NOMO-1 treated with DMSO at 0.1 percent for 48 hours (cell line): ENCODE data around the gene ETS2.

Experiments used
- DNase-seq: peaks from one replicate; lab custom pipeline; 2025; ENCODE audit not compliant: unreplicated experiment; lab: John Stamatoyannopoulos, UW

ETS2 gene

DNA sequence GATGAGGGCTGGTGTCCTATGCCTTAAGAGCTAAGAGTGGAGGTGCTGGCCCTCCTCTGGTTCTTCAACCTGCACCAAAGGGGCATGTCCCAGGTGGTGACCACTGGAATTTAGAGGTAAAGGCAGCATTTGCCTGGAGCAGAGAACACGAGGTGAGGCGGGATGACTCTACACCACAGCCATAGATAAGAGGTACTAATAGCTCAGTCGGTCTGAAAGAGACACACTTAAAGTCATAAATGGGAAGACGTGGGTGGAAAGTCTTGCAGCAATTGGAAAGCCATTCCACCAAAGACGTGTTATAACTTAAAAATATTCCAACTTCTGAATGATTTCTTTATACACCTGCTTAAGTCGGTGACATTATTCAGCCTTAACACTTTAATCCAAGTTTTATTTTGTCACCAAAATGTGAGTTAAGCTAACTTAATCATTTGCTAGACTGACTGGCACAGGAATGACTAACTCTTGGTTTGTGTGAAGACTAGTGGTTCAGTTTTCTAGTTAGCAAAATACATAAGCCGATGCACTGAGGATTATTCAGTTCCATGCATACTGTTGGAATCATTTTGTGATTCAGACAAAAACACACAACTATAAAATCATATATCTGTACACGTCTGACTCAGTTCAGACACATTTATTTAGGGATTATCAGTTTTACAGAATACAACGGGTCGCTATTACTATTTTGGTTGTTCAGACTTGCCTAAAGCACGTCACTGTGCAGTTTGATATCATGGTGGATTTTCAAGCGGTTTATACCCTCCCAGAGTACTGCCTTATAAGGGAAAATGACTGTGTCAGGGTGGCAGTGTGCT, 4.6 kb upstream of the ETS2 start:
- DNase-seq: no peak

DNA sequence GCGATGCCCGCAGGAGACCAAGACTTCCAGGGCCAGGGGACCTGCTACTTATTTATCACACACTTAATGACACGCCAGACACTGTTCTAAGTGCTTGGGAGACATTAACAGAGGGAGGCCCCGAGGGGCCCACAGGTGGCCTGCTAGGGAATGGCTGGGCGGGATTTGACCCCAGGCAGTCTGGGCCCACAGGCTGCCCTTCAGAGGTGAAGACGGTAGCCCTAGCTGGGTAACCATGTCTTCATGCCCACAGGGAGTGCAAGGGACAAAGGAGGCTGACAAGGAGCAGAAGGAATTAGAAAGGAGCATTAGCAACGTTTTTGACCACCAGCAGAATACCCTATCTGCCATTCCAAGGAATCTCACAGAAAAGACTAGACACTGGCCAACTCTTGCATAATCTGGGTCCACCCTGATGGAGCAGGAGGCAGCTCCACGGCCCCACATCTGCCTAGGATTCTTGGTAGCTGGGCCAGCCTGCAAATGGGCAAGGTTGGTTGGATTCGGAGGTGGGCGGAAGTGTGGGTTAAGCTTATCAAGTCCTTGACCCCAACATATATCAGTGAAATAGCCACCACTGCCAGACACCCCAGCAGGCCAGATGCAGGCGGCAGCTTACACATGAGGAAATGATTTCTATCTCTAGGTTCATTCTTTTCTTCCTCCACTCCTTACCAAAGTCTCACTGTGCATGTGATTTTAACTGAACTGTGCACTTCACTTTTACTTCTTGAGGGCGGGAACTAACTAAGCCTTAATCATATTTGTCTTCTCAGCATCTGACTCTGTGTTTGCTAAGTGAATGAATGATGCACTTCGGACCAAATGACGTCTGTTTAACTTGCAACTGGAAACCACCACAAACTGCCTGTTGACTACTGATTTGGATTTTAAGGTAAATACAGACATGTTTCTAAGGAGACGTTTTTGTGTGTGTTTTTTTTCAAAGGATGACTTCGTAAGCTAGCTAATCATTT, 3.4 kb upstream of the ETS2 start:
- no peak for DNase-seq

DNA sequence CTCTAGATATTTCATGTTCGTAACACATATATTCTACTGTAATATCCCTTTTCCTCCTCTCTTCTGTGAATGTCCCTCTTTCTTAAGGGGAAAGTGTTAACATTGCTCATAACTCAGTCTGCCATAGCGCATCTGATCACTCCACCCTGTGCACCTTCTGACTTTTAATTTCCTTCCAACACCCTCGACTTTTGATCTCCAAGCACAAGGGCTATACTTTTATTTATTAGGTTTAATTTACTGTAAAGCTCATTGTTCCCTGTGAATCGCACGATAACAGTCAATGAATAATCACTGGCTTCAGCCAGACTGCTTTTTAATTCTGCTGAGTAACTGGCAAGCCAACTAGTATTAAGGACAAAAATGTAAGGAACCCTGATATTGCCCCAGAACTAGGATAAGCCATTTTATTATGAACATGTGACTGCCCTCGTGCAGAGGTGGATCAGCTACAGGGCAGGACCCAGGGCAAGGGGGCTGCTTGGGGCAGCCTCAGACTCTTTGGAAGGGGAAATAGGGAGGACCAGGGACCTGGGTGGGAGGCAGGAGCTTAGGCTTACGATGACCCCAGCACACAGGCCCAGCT, 2.6 kb upstream of the ETS2 start:
- DNase-seq: no peak

- peak; percentile 46 for DNase-seq
These were observed 1.5 kb upstream of the ETS2 start for GRCh38 chr21:38804030-38804788.

DNA sequence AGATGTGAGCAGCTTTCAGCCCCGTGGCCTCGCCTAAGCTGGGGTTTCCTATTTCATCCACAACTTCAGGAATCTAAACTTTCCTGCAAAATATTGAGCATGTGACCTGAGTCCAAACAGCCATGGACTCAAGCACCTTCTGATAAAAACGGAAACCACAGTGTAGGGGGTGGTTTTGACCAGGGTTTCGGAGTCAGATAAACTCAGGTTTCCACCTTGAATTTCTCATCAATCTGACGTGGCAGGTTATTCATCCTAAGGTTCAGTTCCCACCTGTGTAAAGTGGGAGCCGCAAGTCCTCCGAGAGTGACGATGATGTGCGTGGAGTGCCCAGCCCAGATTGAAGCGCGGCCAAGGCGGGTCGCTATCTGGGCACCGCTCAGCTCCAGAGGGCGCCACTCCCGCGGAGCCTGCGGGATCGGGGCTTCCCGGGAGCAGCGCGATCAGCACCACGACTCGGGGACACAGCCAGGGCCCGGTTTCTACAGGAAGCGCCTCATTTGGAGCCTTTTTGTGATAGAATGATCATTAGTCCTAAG, 871 bp upstream of the ETS2 start:
- peak; percentile 47 for DNase-seq

- peak; percentile 28 for DNase-seq
These were observed 618 bp downstream of the ETS2 start for GRCh38 chr21:38806153-38806941.

GRCh38 chr21:38806942-38807284, 1.2 kb downstream of the ETS2 start:
- DNase-seq: no peak

DNA sequence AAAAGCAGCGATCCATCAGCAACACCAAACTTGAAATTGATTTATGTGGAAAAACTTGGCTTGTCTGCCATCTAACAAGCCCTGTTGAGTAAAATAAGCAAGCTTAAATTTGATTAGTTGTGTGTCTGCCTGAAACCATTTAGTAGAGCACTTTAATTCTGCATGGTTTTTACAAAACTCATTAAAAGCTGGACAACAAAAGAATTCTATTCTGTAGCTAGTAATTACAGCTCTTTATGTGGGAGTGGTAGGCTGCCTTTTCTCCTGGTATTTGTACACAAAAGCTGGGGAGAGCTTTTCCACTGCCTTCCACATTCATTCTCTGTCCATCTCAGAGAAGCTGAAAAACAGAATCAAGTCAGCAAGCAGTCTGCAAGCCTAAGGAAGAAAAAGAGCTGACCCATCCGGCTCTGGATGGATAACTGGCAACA, 1.7 kb downstream of the ETS2 start:
- no peak for DNase-seq

DNA sequence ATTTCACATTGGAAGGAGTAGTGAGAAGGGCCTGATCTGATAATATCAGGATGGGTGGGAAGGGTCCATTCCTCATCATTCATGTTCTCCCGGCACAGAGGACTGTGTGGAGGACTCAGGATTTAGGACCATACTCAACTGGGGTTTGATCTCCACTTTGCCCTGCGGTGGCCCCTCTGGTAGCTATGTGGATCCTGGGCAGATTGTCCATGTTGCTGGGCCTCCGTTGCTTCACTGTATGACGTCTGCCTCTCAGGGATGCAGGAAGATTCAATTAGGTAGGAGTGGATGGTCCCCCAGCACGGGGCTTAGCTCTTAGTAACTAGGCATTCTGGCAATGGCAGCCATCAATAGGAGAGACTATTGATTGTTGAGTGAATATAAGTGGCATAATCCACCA, 2.3 kb downstream of the ETS2 start:
- no peak for DNase-seq

GRCh38 chr21:38809198-38809878, 3.6 kb downstream of the ETS2 start:
- DNase-seq: peak; percentile 82

DNA sequence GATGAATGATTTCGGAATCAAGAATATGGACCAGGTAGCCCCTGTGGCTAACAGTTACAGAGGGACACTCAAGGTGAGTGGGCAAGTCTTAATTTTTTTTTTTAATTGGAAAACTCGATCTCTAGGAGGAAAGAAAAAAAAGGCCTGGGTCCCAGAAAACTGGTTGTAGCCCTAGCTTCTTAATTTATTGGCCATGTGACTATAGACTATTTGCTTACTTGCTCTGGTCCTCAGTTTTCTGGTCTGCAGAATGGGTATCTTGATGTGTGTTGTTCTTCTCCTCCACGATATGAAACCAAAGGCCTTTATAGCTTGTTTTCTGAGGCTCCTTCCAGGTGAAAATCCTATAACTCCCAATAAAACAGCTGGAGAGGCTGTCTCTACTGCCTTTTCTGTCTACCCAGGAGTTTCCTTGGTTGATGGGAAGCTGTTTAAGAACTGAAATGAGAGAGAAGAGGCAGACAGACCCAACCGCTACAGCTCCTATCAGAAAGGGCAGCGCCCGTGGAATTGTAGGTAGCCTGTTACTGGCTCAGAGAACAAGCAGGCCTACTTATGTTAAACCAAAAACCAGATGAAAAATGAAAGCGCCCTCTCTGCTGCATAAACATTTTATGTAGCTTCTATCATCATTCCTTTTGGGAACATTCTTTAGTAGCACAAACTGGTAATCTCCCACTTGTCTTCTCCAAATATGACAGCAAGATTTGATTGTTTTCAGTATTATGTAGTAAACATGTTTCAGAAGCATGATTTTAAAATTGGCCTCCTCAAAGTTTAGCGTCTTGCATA, 4.5 kb downstream of the ETS2 start:
- no peak for DNase-seq

- DNase-seq: no peak
These were observed 5.1 kb downstream of the ETS2 start for GRCh38 chr21:38810826-38811164.

DNA sequence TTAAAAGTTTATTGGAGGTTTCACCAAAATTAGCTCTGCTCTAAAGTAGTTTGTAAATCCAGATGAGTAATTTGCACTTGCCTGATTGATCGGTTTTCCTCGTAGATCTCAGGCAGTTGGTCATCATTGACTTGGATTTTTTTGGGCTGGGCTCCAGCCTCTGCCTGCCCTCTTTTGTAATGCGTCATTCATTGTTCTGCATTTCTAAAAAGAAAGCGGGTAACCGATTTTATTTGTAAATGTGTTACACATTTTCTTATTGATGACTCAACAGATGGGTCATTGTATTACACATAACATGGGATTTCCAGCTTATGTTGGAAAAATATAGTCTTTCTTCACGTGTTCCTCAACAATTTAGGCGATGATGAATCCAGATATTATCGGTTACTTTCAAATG, 5.5 kb downstream of the ETS2 start:
- peak; percentile 62 for DNase-seq

GRCh38 chr21:38813143-38813542, 7.4 kb downstream of the ETS2 start:
- no peak for DNase-seq

DNA sequence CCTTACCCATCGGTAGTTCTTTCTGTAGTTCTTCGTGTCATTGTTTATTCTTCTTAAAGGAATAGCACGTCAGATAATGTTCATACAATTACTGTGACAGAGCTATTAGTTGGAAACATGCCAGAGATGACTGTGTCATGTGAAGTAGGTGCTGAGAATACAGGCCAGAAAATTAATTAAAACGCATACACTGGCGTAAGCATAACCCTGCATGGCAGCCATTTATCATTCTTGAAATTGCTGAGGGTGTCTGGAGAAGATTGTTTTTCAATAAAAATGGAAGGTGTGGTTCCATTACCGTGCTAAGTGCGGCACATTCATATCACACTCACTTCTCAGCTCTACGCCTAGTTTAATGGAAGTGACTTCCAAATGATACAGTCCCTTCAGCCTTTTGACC, 7.8 kb downstream of the ETS2 start:
- no peak for DNase-seq

DNA sequence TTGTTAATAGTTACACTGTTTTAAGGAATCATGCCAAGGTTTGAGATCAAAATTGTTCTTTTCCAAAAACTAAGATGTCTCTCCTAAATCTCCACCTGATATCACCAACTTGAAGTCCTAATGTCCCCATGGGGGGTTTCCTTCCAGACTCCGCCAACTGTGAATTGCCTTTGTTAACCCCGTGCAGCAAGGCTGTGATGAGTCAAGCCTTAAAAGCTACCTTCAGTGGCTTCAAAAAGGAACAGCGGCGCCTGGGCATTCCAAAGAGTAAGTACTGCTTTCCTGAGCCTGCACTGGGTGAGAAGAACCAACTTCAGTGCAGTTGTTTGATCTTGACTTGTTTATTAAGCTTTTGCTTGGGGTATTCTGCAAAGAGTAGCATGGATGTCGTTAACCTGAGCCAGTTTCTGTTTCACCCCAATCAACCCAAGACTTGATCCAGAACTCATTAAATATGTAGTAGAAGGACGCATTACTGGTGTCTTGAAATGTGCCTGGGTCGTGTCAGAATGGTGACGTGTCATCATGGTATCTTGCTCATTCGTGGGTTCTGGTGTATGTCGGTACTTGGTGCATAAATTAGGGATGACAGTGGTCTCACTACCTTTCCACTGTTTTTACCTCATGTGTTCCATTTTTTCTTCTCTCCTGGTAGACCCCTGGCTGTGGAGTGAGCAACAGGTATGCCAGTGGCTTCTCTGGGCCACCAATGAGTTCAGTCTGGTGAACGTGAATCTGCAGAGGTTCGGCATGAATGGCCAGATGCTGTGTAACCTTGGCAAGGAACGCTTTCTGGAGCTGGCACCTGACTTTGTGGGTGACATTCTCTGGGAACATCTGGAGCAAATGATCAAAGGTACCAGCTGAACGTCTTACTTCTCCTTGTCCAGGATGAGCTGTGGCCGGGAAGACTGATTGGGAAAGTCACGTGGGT, 8.7 kb downstream of the ETS2 start:
- no peak for DNase-seq

DNA sequence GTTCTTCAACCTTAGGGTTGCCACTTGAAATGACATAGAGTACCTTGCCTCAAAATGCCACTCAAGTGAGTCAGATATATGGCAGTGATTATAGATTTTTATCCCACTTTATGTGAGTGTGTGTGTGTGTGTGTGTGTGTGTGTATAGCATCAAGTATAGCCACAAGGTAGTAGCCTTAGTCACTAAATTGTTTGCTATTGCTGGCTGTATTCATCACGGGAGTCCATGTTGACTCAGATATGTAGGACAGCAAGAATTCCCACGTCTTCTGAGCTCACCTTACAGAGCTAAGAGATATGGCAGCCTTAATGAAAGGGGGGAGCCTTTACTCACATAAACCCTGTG, 9.3 kb downstream of the ETS2 start:
- DNase-seq: no peak
